DND-41 (cell line): Measurements from ENCODE around the gene SPATA6.

Experiments
- EZH2 ChIP-seq: IDR thresholded peaks from 3 replicates; pipeline ENCODE4 v1.6.1; 2012; ENCODE audit warnings: borderline replicate concordance, low read depth, mild to moderate bottlenecking, moderate library complexity, low read length, inconsistent platforms; ENCODE audit not compliant: severe bottlenecking
- TF ChIP-seq, protein P1 (sequence below): IDR thresholded peaks from 2 replicates; pipeline ENCODE4 v1.5.1; 2012; ENCODE audit warnings: borderline replicate concordance, low read length, moderate library complexity, mild to moderate bottlenecking; ENCODE audit not compliant: poor library complexity, severe bottlenecking; ENCODE audit errors: extremely low read depth

DNA sequence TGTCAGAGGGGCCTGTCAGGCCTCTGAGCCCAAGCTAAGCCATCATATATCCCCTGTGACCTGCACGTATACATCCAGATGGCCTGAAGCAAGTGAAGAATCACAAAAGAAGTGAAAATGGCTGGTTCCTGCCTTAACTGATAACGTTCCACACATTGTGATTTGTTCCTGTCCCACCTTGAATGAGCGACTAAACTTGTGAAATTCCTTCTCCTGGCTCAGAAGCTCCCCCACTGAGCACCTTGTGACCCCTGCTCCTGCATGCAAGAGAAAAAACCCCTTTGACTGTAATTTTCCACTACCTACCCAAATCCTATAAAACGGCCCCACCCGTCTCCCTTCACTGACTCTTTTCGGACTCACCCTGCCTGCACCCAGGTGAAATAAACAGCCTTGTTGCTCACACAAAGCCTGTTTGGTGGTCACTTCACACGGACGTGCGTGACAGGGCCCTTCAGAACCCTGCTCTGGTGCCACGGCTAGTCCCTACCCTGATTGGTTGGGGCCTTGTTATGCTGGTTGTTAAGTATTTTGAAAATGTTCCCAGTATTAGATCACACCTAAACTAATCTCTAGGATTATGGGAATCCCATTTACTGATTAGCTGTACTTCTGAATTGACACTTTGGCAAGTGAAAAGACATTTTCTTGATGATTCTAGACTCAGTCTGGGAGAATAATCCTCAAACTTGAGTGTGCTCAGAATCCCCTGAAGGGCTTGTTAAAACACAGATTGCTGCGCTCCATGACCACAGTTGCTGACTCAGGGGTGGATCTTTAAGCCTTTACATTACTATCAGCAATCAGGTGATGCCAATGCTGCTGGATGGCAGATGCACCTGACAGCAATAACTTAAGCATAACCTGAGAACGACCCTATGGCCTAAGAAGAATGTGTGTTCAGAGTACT is 28.8 kb upstream of the SPATA6 start:
- TF ChIP-seq, protein P1, sequence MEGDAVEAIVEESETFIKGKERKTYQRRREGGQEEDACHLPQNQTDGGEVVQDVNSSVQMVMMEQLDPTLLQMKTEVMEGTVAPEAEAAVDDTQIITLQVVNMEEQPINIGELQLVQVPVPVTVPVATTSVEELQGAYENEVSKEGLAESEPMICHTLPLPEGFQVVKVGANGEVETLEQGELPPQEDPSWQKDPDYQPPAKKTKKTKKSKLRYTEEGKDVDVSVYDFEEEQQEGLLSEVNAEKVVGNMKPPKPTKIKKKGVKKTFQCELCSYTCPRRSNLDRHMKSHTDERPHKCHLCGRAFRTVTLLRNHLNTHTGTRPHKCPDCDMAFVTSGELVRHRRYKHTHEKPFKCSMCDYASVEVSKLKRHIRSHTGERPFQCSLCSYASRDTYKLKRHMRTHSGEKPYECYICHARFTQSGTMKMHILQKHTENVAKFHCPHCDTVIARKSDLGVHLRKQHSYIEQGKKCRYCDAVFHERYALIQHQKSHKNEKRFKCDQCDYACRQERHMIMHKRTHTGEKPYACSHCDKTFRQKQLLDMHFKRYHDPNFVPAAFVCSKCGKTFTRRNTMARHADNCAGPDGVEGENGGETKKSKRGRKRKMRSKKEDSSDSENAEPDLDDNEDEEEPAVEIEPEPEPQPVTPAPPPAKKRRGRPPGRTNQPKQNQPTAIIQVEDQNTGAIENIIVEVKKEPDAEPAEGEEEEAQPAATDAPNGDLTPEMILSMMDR = no peak
- no peak for TF ChIP-seq EZH2
